Small intestine (tissue), 7 donors: ENCODE data around the gene FRMD8. TPM values are rescaled to one million over a fixed set of nuclear protein-coding genes. Genes with fewer than 3 reads are reported as not detected.

Experiments
- DNase-seq, 2 donors: peaks; one replicate each; pipeline versions ENCODE4 v3.0.0 to v3.0.0-alpha.2; 2013
- FAIRE-seq: peaks from 2 replicates; lab custom pipeline; 2012; peaks lifted over from hg19 to GRCh38; lab: Jason Lieb, UNC
- H3K27ac ChIP-seq, 3 donors: one replicate each; pipeline ENCODE4 v1.5.1; 2013; ENCODE audit warnings: low read length in 2 of 3, mild to moderate bottlenecking in 2 of 3, control low read depth in 1 of 3, inconsistent platforms in 1 of 3, low read depth in 1 of 3, moderate library complexity in 1 of 3
- H3K27me3 ChIP-seq, 3 donors: one replicate each; pipeline ENCODE4 v1.6.1; 2013; ENCODE audit warnings: low read length in 3 of 3, inconsistent platforms in 1 of 3; ENCODE audit not compliant: control insufficient read depth in 3 of 3, insufficient read depth in 3 of 3
- H3K36me3 ChIP-seq, 3 donors: one replicate each; pipeline ENCODE4 v1.6.1; 2013; ENCODE audit warnings: low read length in 3 of 3, inconsistent platforms in 1 of 3, low read depth in 1 of 3, mild to moderate bottlenecking in 1 of 3, moderate library complexity in 1 of 3; ENCODE audit not compliant: control insufficient read depth in 3 of 3, insufficient read depth in 2 of 3
- H3K4me1 ChIP-seq, 3 donors: one replicate each; pipeline ENCODE4 v1.6.1; 2013; ENCODE audit warnings: low read length in 2 of 3, inconsistent platforms in 1 of 3, low read depth in 1 of 3, mild to moderate bottlenecking in 1 of 3, moderate library complexity in 1 of 3; ENCODE audit not compliant: control insufficient read depth in 3 of 3, insufficient read depth in 2 of 3
- H3K4me3 ChIP-seq, 3 donors: one replicate each; pipeline ENCODE4 v1.5.1; 2013; ENCODE audit warnings: low read length in 3 of 3, control low read depth in 1 of 3, inconsistent platforms in 1 of 3, low read depth in 1 of 3, mild to moderate bottlenecking in 1 of 3, moderate library complexity in 1 of 3
- H3K9me3 ChIP-seq, 2 donors: one replicate each; pipeline ENCODE4 v1.6.1; 2013; ENCODE audit warnings: low read depth in 1 of 2, low read length in 1 of 2; ENCODE audit not compliant: control insufficient read depth in 2 of 2, insufficient read depth in 1 of 2
- WGBS, 3 donors: extraction: QIAGEN DNeasy Blood & Tissue Kit; methylation state at CpG; one replicate each; pipeline ENCODE4 v1.1.7; 2013; 5-methylcytosine and 5-hydroxymethylcytosine counted together
- polyA plus RNA-seq, 4 donors: library from polyadenylated mRNA; stranded (reverse) in 3 of 4; unstranded in 1 of 4; fragments of 200-250 nt in 3 of 4; fragments of 120-200 nt in 1 of 4; gene quantifications; one replicate each; pipeline versions ENCODE4 v1.2.1 to v1.2.3, GENCODE V29; 2013
- donor health status: healthy with polysubstance abuse.
- donor health status: control.
- donor health status: control.
- donor health status: Bipolar disorder and iron deficiency.
- donor health status: healthy.

Gene FRMD8
- polyA plus RNA-seq, 4 donors: 24.4 to 31.1 (median 26.9) TPM

- DNase-seq (peak; percentile 71 to 85), FAIRE-seq (no peak)
- peak overlapping the region in 1 of 3 donors; percentile 0 for H3K4me3 ChIP-seq
- WGBS, 3 donors: 28 to 56% (median 46%) methylated on average over 18 to 19 of the region's 19 CpGs
- no peaks in the 10 kb centered on the region for H3K9me3 ChIP-seq
- no peaks in the 10 kb centered on the region for H3K27me3 ChIP-seq
- H3K4me1 ChIP-seq: peaks cover 8 to 68% (median 8%) of the 10 kb centered on the region in 3 donors
- H3K36me3 ChIP-seq: peaks cover 0 to 65% (median 1%) of the 10 kb centered on the region in 3 donors
- peak overlapping the region in 2 of 3 donors; percentile 6 to 99 for H3K27ac ChIP-seq
Observed at GRCh38 chr11:65378208-65378927, 8.1 kb upstream of the FRMD8 start.

DNA sequence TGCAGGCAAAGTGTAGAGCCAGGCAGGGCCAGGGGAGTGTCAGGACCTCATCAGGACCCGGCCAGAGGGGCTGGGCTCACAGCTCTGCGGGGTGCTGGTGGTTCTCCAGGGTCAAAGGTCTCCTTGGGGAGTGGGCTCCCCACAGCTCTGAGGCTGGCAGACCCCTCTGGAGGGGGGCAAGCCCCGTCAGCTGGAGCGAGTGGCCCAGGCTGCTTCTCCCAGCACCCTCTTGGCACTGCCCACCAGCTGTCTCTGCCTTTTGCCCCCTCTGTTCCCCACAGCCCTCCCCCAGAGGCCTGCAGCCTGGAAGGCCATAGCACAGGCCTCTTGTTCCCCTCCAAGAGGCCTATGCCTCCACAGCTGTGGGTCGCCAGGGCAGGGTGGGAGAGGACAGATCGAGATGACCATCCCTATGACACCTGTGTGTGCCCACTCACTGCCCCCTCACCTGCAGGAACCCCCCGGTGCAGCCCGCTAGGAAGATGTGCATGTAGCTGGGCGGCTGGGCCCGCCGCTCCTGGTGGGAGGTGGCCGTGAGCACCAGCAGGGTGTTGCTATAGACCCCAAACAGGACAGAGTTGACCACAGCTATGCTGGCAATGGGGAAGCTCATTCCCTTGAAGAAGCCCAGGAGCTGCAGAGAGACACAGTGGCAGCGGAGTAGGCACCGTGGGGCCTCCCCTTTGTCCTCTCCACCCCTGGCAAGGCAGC lies 7.4 kb upstream of the FRMD8 start:
- peak overlapping the region in 1 of 3 donors; percentile 0 for H3K4me3 ChIP-seq
- H3K27ac ChIP-seq: peak overlapping the region; percentile 6 to 99 (median 17)
- H3K36me3 ChIP-seq: peaks cover 0 to 59% (median 1%) of the 10 kb centered on the region in 3 donors
- FAIRE-seq (no peak), DNase-seq (no peak)
- no peaks in the 10 kb centered on the region for H3K27me3 ChIP-seq
- 75 to 86% (median 76%) methylated on average over 13 to 14 of the region's 14 CpGs for WGBS, 3 donors
- no peaks in the 10 kb centered on the region for H3K9me3 ChIP-seq
- H3K4me1 ChIP-seq: peaks cover 9 to 73% (median 9%) of the 10 kb centered on the region in 3 donors

- H3K4me1 ChIP-seq: peaks cover 9 to 79% (median 9%) of the 10 kb centered on the region in 3 donors
- H3K27ac ChIP-seq: peak overlapping the region; percentile 98 to 99 (median 99)
- DNase-seq (no peak), FAIRE-seq (no peak)
- peaks cover 0 to 56% (median 1%) of the 10 kb centered on the region in 3 donors for H3K36me3 ChIP-seq
- H3K27me3 ChIP-seq: no peaks in the 10 kb centered on the region
- no peaks in the 10 kb centered on the region for H3K9me3 ChIP-seq
- 75 to 87% (median 79%) methylated on average over 13 of the region's 13 CpGs for WGBS, 3 donors
- H3K4me3 ChIP-seq: no peak overlapping the region
Observed at GRCh38 chr11:65379698-65380459, 6.6 kb upstream of the FRMD8 start.

- H3K27me3 ChIP-seq: no peaks in the 10 kb centered on the region
- 41 to 70% (median 50%) methylated on average over 15 to 16 of the region's 16 CpGs for WGBS, 3 donors
- no peak for FAIRE-seq
- peak; percentile 72 to 82 for DNase-seq
- no peaks in the 10 kb centered on the region for H3K9me3 ChIP-seq
- peak overlapping the region in 2 of 3 donors; percentile 3 to 37 for H3K4me3 ChIP-seq
- H3K36me3 ChIP-seq: peaks cover 0 to 49% (median 1%) of the 10 kb centered on the region in 3 donors
- peaks cover 9 to 85% (median 9%) of the 10 kb centered on the region in 3 donors for H3K4me1 ChIP-seq
- peak overlapping the region; percentile 98 to 99 (median 99) for H3K27ac ChIP-seq
Observed at GRCh38 chr11:65380460-65381119, 5.8 kb upstream of the FRMD8 start.

DNA sequence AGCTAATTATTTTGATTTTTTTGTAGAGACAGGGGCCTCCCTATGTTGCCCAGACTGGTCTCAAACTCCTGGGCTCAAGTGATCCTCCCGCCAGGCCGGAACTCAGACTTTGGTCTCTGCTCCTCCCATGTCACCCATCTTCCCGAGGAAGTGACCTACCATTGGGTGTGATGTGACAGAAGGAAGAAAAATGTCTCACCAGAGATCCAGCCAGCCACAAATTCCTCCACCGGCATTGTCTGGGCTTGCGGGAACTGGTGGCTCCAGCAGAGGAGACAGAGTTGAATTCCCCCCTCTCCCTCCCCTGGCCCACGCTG lies 4.8 kb upstream of the FRMD8 start:
- H3K4me1 ChIP-seq: peaks cover 9 to 89% (median 12%) of the 10 kb centered on the region in 3 donors
- FAIRE-seq (no peak), DNase-seq (peak in 1 of 2 donors; percentile 94)
- H3K27me3 ChIP-seq: no peaks in the 10 kb centered on the region
- H3K36me3 ChIP-seq: peaks cover 0 to 39% (median 0%) of the 10 kb centered on the region in 3 donors
- peak overlapping the region; percentile 26 to 37 (median 37) for H3K4me3 ChIP-seq
- no peaks in the 10 kb centered on the region for H3K9me3 ChIP-seq
- 0 to 3% (median 2%) methylated on average over 6 of the region's 6 CpGs for WGBS, 3 donors
- H3K27ac ChIP-seq: peak overlapping the region; percentile 98 to 99 (median 99)

GRCh38 chr11:65382033-65382803 lies 4.2 kb upstream of the FRMD8 start, which contains the start of gene SLC25A45:
Gene SLC25A45, minus strand, starts transcription at chr11:65382646. Its CDS starts 695 bp downstream, at chr11:65381951.
- H3K9me3 ChIP-seq: no peaks in the 10 kb centered on the region
- H3K4me1 ChIP-seq: peaks cover 9 to 84% (median 12%) of the 10 kb centered on the region in 3 donors
- FAIRE-seq (no peak), DNase-seq (peak; percentile 97)
- H3K27me3 ChIP-seq: no peaks in the 10 kb centered on the region
- 0% methylated on average over 19 to 27 of the region's 27 CpGs for WGBS, 3 donors
- peak within 1 kb of the TSS; percentile 98 to 99 (median 99) for H3K27ac ChIP-seq
- H3K4me3 ChIP-seq: peak within 1 kb of the TSS; percentile 26 to 37 (median 37)
- peaks cover 0 to 34% (median 0%) of the 10 kb centered on the region in 3 donors for H3K36me3 ChIP-seq

GRCh38 chr11:65382804-65383368 lies 3.6 kb upstream of the FRMD8 start:
- DNase-seq (peak in 1 of 2 donors; percentile 91), FAIRE-seq (no peak)
- no peaks in the 10 kb centered on the region for H3K27me3 ChIP-seq
- no peaks in the 10 kb centered on the region for H3K9me3 ChIP-seq
- H3K4me3 ChIP-seq: peak overlapping the region; percentile 20 to 37 (median 37)
- 4 to 12% (median 10%) methylated on average over 12 of the region's 12 CpGs for WGBS, 3 donors
- H3K4me1 ChIP-seq: peaks cover 9 to 80% (median 12%) of the 10 kb centered on the region in 3 donors
- peak overlapping the region; percentile 98 to 99 (median 99) for H3K27ac ChIP-seq
- peaks cover 0 to 27% (median 0%) of the 10 kb centered on the region in 3 donors for H3K36me3 ChIP-seq
